ENCODE results near the gene PARPBP. TPM values are rescaled to one million over a fixed set of nuclear protein-coding genes. Genes with fewer than 3 reads are reported as not detected.

Gene PARPBP
- polyA plus RNA-seq, 3 donors, result 0.68 to 1.8 (median 1.6) TPM

GRCh38 chr12:102174117-102174516 is 54.1 kb downstream of the PARPBP start:
- no peak overlapping the region for H3K4me3 Mint-ChIP-seq
- no peak for TF ChIP-seq CTCF (IDR thresholded peaks at IDR 0.05)
- Histone ChIP-seq H3K27me3 (ENCODE audit: control insufficient read depth in 2 of 2, insufficient read depth in 2 of 2, low read length in 2 of 2) (no peaks in the 10 kb centered on the region), H3K4me1 (ENCODE audit: control insufficient read depth in 1 of 2, insufficient read depth in 2 of 2, low read length in 2 of 2) (no peaks in the 10 kb centered on the region), H3K9me3 (replicated peaks in 1 of 2; ENCODE audit: control insufficient read depth in 1 of 2, insufficient read depth in 1 of 2, low read length in 2 of 2) (no peaks in the 10 kb centered on the region), H3K36me3 (replicated peaks in 1 of 2; ENCODE audit: control insufficient read depth in 1 of 2, insufficient read depth in 2 of 2, low read length in 2 of 2) (peaks cover 6 to 23% of the 10 kb centered on the region in 2 donors), H3K4me3 (replicated peaks in 1 of 3; ENCODE audit: low read depth in 2 of 3, low read length in 3 of 3) (no peak overlapping the region), H2AFZ (ENCODE audit: insufficient read depth, low read depth, low read length, poor library complexity, severe bottlenecking) (no peak overlapping the region), H3K79me2 (ENCODE audit: insufficient read depth, low read length) (no peaks in the 10 kb centered on the region), H3K9ac (ENCODE audit: insufficient read depth, low read length, poor library complexity, severe bottlenecking) (no peak overlapping the region), H4K20me1 (ENCODE audit: insufficient read depth, low read length) (no peaks in the 10 kb centered on the region), H3K27ac (ENCODE audit: low read depth in 1 of 2, low read length in 2 of 2) (no peak overlapping the region), H3K4me2 (replicated peaks; ENCODE audit: extremely low read depth, low read length, poor library complexity, severe bottlenecking) (no peak overlapping the region)
- H3K36me3 Mint-ChIP-seq, result peaks cover 22 to 24% of the 10 kb centered on the region in 2 donors
- H3K27ac Mint-ChIP-seq, result no peak overlapping the region
- no peaks in the 10 kb centered on the region for H3K27me3 Mint-ChIP-seq (ENCODE audit: low read depth in 3 of 3)
- intact Hi-C loops (cut with micrococcal nuclease), result no loop called here
- no peaks in the 10 kb centered on the region for H3K9me3 Mint-ChIP-seq
- no peak for DNase-seq
- H3K4me1 Mint-ChIP-seq, result no peaks in the 10 kb centered on the region
- WGBS (ENCODE audit: insufficient coverage), result no CpG with 5 or more reads among the region's 2 CpGs

DNA sequence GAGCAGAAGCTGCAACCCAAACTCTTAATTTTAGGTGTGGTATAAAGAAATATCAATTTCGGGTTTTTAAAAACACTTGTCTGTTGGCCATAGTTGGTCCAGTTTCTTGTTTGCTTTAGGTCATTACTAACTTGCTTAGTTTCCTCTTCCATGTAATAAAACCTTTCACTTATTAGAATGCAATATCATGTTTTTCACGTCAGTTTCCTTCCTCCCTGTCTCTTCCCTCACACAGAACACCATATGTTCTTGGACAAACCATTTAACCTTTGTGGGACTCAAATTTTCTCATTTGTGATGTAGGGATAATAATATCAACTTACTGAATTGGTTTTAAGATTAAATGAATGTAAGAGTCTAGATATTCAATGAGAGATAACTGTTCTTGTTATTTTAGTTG is 54.8 kb downstream of the PARPBP start:
- no peak for TF ChIP-seq CTCF (IDR thresholded peaks at IDR 0.05)
- Mint-ChIP-seq H3K27me3 (ENCODE audit: low read depth in 3 of 3) (no peaks in the 10 kb centered on the region), H3K4me3 (no peak overlapping the region), H3K9me3 (no peaks in the 10 kb centered on the region), H3K4me1 (no peaks in the 10 kb centered on the region), H3K36me3 (peaks cover 20 to 23% of the 10 kb centered on the region in 2 donors), H3K27ac (no peak overlapping the region)
- intact Hi-C loops (cut with micrococcal nuclease), result no loop called here
- Histone ChIP-seq H3K4me3 (replicated peaks in 1 of 3; ENCODE audit: low read depth in 2 of 3, low read length in 3 of 3) (no peak overlapping the region), H3K79me2 (ENCODE audit: insufficient read depth, low read length) (no peaks in the 10 kb centered on the region), H3K9ac (ENCODE audit: insufficient read depth, low read length, poor library complexity, severe bottlenecking) (no peak overlapping the region), H3K4me1 (ENCODE audit: control insufficient read depth in 1 of 2, insufficient read depth in 2 of 2, low read length in 2 of 2) (no peaks in the 10 kb centered on the region), H3K9me3 (replicated peaks in 1 of 2; ENCODE audit: control insufficient read depth in 1 of 2, insufficient read depth in 1 of 2, low read length in 2 of 2) (no peaks in the 10 kb centered on the region), H4K20me1 (ENCODE audit: insufficient read depth, low read length) (no peaks in the 10 kb centered on the region), H2AFZ (ENCODE audit: insufficient read depth, low read depth, low read length, poor library complexity, severe bottlenecking) (no peak overlapping the region), H3K4me2 (replicated peaks; ENCODE audit: extremely low read depth, low read length, poor library complexity, severe bottlenecking) (no peak overlapping the region), H3K27ac (ENCODE audit: low read depth in 1 of 2, low read length in 2 of 2) (no peak overlapping the region), H3K27me3 (ENCODE audit: control insufficient read depth in 2 of 2, insufficient read depth in 2 of 2, low read length in 2 of 2) (no peaks in the 10 kb centered on the region), H3K36me3 (replicated peaks in 1 of 2; ENCODE audit: control insufficient read depth in 1 of 2, insufficient read depth in 2 of 2, low read length in 2 of 2) (peaks cover 6 to 25% of the 10 kb centered on the region in 2 donors)
- no peak for DNase-seq
- no CpG with 5 or more reads among the region's 2 CpGs for WGBS (ENCODE audit: insufficient coverage)
